Thoracic aorta (tissue), 2 donors: ENCODE data around the gene DGKA. TPM values are rescaled to one million over a fixed set of nuclear protein-coding genes. Genes with fewer than 3 reads are reported as not detected.
"Not testable (repeated sequence)": the region's sequence is repeated elsewhere in the genome, so short reads cannot be mapped to it uniquely, and the experiment has no call there.

ENCODE experiments used
- ATAC-seq: fragments of 150-250 bp; one replicate; pipeline ENCODE4 v1.8.0; 2017; ENCODE audit warnings: low read depth; ENCODE audit not compliant: insufficient number of reproducible peaks, low FRiP score
- DNase-seq: peaks from one replicate; pipeline ENCODE4 v3.0.0-alpha.2; 2020; ENCODE audit warnings: low spot score
- H3K27ac ChIP-seq, 2 donors: fragments of 200-600 bp; sonication (generic); 1 replicate in 1 of 2; 2 replicates in 1 of 2; pipeline ENCODE4 v1.5.1; 2016; ENCODE audit warnings: mild to moderate bottlenecking in 2 of 2, moderate library complexity in 2 of 2
- H3K27me3 ChIP-seq: fragments of 200-600 bp; sonication (generic); replicated peaks from 2 replicates; pipeline ENCODE4 v1.6.0; 2016; ENCODE audit warnings: mild to moderate bottlenecking; ENCODE audit not compliant: insufficient read depth
- H3K36me3 ChIP-seq: fragments of 200-600 bp; sonication (generic); one replicate; pipeline ENCODE4 v1.5.1; 2016
- H3K4me1 ChIP-seq, 2 donors: fragments of 200-600 bp; sonication (generic); 1 replicate in 1 of 2; 2 replicates in 1 of 2; pipeline versions ENCODE4 v1.5.1 to v1.6.0; 2016; ENCODE audit warnings: low read depth in 2 of 2, mild to moderate bottlenecking in 1 of 2; ENCODE audit not compliant: control insufficient read depth in 1 of 2
- H3K4me3 ChIP-seq: fragments of 200-600 bp; sonication (generic); 2 replicates; pipeline ENCODE4 v1.5.1; 2016; ENCODE audit warnings: mild to moderate bottlenecking
- H3K9me3 ChIP-seq: fragments of 200-600 bp; sonication (generic); 2 replicates; pipeline ENCODE4 v1.5.1; 2016
- CTCF ChIP-seq: fragments of 200-600 bp; sonication (generic); IDR thresholded peaks from one replicate; pipeline ENCODE4 v1.5.1; 2019; ENCODE audit warnings: antibody characterized with exemption
- total RNA-seq, 2 donors: library from RNA; depleted of rRNA; stranded (reverse); fragments of >200 nt; gene quantifications; one replicate each; pipeline versions ENCODE4 v1.1.0 to v1.2.3, GENCODE V29; 2016

Gene DGKA
- total RNA-seq, 2 donors from 2014 or later, result 72.8 to 104 TPM

- Histone ChIP-seq H3K27ac (no peak overlapping the region), H3K4me1 (peaks cover under 1 to 7% of the 10 kb centered on the region in 2 donors), H3K9me3 (no peaks in the 10 kb centered on the region), H3K4me3 (no peak overlapping the region), H3K27me3 (no peaks in the 10 kb centered on the region), H3K36me3 (no peaks in the 10 kb centered on the region)
- DNase-seq (no peak), ATAC-seq (no peak)
- no peak for TF ChIP-seq CTCF
Measured at GRCh38 chr12:55915482-55915859, 15.5 kb upstream of the DGKA start.

- DNase-seq, H3K27ac ChIP-seq, H3K9me3 ChIP-seq, H3K36me3 ChIP-seq, H3K27me3 ChIP-seq, ATAC-seq, H3K4me3 ChIP-seq: not testable (repeated sequence)
- H3K4me1 ChIP-seq, result peaks cover 11 to 27% of the 10 kb centered on the region in 2 donors
Measured at GRCh38 chr12:55919032-55919431, 11.9 kb upstream of the DGKA start.

- TF ChIP-seq CTCF, result no peak
- DNase-seq (no peak), ATAC-seq (no peak)
- Histone ChIP-seq H3K4me1 (peaks cover 19 to 37% of the 10 kb centered on the region in 2 donors), H3K4me3 (no peak overlapping the region), H3K36me3 (no peaks in the 10 kb centered on the region), H3K27me3 (no peaks in the 10 kb centered on the region), H3K9me3 (no peaks in the 10 kb centered on the region), H3K27ac (peak overlapping the region; percentile 43 to 53)
Measured at GRCh38 chr12:55922126-55922525, 8.8 kb upstream of the DGKA start.

- H3K9me3 ChIP-seq, H3K27me3 ChIP-seq, H3K4me3 ChIP-seq, H3K27ac ChIP-seq, ATAC-seq, DNase-seq, H3K36me3 ChIP-seq: not testable (repeated sequence)
- peaks cover 23 to 45% of the 10 kb centered on the region in 2 donors for H3K4me1 ChIP-seq
Measured at GRCh38 chr12:55923648-55924047, 7.3 kb upstream of the DGKA start.

- TF ChIP-seq CTCF, result no peak
- no peak for DNase-seq
- peaks cover 25 to 53% of the 10 kb centered on the region in 2 donors for H3K4me1 ChIP-seq
Measured at GRCh38 chr12:55925371-55925770, 5.6 kb upstream of the DGKA start.

GRCh38 chr12:55925870-55926737 lies 4.9 kb upstream of the DGKA start:
- peak overlapping the region; percentile 81 for H3K4me3 ChIP-seq
- H3K27ac ChIP-seq, result peak overlapping the region; percentile 84 to 93
- TF ChIP-seq CTCF, result no peak
- H3K4me1 ChIP-seq, result peaks cover 22 to 53% of the 10 kb centered on the region in 2 donors
- H3K36me3 ChIP-seq, result no peaks in the 10 kb centered on the region
- no peak for ATAC-seq
- H3K9me3 ChIP-seq, result no peaks in the 10 kb centered on the region
- H3K27me3 ChIP-seq, result no peaks in the 10 kb centered on the region
- no peak for DNase-seq

More at GRCh38 chr12:55925371-55925770, 5.6 kb upstream of the DGKA start:
- Histone ChIP-seq H3K4me3 (no peak overlapping the region), H3K27me3 (no peaks in the 10 kb centered on the region), H3K9me3 (no peaks in the 10 kb centered on the region), H3K27ac (no peak overlapping the region), H3K36me3 (no peaks in the 10 kb centered on the region)
- ATAC-seq, result no peak
